NCI-H146 (cell line): ENCODE measurements around the gene CHD9NB.

ENCODE experiments used
- DNase-seq: peaks from one replicate; lab custom pipeline; 2025; lab: John Stamatoyannopoulos, UW

CHD9NB gene

DNA sequence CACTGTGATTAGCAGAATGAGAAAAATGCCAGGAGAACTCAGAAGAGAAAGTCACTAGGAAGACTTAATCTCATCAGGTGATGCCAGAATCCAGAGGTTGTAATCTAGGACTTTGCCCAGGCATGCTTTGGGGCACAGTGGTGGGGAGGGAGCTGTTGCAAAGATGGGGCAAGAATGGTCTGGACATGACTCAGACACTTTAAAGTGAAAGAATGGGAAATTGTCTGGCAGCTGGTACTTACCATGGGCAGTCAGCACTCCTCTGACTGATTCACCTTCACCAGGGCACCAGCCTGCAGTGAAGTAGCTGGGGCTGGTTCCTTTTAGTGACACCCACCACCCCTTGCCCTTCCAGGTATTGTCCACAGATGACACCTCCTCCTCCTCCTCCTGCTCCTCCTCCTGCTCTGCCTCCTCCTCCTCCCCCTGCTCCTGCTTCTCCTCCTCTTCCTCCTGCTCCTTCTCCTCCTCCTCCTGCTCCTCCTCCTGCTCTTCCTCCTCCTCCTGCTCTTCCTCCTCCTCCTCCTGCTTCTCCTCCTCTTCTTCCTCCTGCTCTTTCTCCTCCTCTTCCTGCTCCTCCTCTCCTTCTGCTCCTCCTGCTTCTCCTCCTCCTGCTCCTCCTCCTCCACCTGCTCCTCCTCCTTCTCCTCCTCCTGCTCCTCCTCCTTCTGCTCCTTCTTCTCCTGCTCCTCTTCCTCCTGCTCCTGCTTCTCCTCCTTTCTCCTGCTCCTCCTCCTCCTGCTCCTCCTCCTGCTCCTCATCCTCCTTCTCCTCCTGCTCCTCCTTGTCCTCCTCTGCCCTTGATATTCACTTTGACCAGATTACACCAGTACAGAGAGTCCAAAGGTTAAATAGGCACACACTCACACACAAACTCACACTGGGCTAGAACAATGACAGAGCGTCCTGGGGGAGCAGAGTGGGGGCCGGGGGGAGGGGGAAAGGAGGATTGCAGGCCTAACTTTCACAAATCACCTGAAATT lies at the start of gene CHD9NB:
Gene CHD9NB (minus strand): TSS at position 379 of the 983 bp plus-strand sequence. CDS start 8,739 bp downstream, outside the sequence.
- DNase-seq, result peak; percentile 11

DNA sequence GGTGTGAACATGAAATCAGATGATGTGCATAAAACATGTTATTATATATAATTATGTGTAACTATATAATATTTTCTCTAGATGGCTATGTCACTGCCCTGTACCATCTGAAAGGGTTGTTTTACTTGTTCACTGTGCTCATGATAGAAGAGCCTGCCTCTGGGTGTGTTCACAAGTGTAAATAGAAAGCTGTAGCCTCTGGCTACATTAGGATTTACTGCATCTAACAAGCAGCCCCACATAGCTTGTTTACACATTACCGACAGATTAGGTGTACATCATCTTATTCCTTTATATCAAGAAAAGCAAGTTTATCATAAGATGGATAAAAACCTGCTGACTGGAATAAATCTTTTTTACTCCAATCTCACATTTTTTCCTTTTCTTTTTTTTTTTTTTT lies 48.2 kb upstream of the CHD9NB start:
- peak; percentile 2 for DNase-seq

DNA sequence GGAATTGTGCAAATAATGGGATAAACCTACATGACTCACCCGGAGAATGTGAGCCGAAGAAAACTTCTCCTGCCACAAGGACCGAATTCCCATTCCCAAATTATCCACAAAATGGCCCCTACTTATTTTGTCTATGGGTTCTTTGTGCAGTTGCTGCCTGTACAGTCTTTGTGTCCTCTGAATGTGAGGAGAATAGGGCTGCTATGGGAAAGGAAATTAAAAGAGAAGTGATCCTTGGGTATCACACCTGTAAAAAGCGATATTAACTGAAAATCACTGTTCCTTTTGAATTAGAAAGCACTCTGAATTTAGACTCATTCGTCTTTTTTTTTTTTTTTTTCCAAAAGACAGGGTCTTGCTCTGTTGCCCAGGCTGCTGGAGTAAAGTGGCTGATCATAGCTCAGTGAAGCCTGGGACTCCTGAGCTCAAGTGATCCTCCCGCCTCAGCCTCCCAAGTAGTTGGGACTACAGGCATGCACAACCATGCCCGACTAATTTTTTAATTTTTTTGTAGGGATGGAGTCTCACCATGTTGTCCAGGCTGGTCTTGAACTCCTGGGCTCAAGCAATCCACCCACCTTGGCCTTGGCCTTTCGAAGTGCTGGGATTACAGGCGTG lies 47.5 kb upstream of the CHD9NB start:
- no peak for DNase-seq

DNA sequence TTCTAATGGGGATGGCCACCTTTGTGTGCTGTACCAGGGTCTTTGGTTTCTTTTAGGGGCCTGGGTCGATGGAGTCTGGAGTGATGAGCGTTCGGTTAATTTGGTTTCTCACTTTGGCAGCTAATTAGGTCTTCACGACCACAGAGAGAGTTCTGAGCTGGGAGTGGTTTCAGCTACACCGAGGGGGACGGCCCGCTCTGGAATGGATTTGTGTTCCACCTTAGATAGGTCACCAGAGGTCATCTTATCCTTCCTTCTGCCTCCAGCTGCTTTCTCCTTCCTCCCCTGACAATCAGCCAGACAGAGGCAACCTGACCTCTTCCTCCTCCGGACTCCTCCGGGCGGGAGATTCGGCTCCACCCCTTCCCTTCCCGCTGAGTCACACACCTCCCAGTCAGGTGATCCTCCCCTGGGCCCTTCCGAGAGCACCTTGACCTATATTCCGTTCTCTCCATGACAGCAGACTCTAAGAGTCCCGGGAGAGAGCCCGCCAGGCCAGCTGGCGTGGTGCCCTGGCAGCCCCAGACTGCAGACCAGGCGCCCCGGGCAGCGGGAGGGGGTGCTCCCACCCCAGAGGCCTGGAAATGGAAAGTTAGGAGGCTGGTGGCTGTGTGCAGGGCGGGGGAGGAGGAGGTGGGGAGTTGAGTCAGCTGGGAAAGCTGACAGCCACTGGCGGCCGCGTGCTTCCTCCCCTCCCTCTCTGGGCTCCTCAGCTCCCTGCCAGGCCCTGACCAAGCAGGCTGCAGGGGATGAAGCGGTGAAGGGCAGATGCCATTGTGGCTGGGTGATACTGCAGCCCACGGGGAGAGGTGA lies 46.8 kb upstream of the CHD9NB start:
- DNase-seq, result peak; percentile 91

DNA sequence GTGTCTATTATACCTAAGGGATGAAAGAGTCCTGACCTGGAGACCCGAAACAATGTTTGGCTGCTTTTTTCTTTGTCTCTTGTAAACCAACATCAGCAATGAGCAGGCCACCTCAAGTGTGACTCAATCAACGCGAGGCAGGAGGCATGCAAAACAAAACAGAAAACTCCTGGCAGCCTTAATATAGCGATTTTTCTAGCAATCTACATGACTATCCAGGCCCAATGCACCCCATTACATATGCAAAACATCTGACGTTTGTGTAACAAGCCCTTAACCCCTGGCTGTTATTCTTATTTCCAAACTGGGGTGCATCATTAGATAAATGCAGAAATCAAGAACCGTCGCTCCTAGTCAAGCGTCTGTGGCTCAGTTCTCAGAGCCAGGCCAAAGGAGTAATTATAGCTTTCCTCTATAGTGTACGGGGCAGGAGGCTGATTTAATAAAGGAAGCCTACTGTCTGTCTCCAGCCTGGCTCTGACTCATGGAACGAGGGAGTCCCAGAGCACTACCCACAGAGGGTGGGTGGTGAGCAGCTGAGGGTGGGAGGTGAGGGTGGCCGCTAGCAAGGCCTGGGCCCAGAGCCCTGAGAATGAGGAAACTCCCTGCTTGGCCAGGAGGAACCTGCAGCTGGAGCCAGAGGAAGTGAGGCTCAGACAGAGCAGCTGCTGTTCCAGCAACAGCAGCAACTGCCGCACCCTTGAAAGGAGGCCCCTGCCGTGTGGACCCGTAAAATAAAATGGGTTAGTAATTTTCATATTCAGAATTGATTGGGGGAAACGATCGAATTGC lies 46.0 kb upstream of the CHD9NB start:
- DNase-seq, result peak; percentile 67

DNA sequence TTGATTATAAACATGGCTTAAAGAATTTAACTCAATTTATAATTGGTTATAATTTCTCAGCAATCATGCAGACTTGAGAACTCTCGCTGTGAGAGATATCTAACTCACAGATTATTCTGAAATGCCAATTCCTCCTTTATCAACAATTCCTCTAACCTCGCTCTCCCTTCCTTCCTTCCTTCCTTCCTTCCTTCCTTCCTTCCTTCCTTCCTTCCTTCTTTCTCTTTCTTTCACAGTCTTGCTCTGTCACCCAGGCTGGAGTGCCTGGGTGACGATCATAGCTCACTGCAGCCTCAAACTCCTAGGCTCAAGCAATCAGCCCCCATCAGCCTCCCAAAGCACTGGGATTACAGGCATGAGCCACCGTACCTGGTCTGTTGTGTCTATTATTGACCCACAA lies 44.5 kb upstream of the CHD9NB start:
- DNase-seq, result no peak

DNA sequence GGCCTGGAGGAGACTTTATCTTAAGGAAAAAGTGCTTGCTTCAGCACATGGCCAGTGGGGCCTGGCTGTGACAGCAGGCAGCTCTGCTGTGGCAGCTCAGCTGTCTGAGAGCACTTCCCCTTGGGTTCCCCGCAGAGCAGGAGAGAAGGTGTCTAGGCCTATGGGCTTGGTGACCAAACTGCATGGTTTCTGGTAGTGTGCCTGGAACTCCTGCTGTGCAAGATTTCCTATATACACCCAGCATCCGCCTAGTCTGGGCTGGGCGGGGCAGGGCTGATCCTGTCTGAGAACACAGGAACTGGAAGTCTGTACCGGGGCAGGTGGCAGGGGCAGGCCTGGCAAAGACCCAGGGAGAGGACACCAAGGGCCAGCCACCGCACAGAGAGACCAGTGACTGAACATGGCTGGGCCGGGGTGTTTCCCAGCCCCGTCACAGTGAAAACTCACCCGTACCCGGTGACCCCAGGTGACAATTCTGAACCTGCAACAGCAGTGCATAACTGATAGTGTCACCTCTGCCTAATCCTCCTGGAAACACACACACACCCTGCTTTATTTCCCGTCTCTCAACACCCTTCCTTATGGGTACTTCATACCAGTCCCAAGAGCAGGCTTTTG lies 41.4 kb upstream of the CHD9NB start:
- DNase-seq, result peak; percentile 56

DNA sequence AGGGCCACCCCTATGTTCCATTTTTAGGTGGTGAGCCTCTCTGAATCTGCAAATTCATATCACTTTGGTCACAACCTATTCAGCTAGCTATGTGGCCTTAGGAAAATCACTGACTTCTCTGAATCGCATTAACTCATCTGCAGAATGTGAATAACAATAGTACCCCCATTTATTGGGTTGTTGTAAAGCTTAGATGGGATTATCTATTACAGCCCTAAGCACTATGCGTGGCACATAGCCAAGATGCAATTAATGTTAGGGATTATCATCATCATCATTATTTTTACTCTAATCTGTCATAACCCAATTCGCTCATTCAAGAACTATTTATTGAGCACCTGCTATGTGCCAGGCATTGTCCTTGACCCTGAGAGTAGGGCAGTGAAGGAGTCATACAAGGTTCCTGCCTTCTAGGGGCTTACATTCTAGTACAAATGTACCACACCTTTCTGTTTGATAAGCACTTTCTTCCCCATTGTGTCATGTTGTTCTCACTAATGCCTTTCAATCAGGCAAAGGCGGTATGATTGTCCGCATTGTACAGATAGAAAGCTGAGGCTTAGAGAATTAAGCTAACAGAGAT lies 40.6 kb upstream of the CHD9NB start:
- no peak for DNase-seq

DNA sequence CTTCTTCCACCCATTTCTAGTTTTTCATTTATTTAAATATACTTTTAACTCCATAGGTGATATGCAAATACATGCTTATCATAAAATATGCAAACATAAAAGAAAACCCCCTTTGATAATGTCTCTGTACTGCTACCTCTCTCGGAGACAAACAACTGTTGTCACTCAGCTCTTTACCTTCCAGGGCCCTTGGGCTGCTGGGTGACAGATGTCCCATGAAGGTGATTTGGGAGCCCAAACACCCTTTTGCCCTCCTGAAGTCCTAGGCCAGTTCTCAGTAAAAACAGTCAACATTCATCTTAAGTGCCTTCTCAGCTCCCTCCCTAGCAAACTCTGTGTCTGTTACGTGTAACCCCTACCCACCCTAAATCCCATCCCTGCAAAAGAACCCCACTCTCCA lies 39.6 kb upstream of the CHD9NB start:
- DNase-seq, result no peak

DNA sequence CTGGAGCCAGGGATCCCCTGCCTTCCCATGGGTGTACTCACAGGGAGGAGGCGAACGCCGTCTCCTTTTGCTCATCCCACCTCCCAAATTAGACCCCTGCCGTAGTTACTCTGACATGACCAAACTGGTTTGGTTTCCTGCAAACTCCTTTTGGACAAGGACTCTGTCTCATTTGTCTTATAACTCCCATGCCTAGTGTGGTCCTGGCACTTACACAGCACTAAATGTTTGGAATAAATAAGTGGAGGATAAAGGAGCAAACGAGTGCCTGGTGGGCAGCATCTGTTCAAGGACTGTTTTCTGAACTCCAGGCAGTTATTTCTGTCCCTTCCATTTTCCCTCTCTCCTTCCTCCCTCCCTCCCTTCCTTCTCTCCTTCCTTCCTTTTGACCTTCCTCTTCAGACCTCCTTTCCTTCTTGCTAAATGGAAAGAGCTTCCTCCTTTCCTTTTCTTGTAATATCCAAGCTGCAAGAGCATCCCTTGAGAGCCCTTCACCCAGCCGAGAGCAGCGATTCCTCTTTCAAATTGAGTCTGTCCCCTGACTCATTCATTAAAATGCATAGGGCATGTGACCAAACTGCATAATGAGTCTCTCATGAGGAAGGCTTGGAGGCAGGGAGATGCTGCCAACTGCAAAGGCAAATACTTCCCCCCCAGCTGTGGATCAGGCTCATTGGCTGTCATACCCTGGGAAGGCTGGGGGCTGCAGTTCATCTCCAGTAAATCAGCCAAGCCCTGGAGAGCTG lies 38.9 kb upstream of the CHD9NB start:
- DNase-seq, result peak; percentile 18

DNA sequence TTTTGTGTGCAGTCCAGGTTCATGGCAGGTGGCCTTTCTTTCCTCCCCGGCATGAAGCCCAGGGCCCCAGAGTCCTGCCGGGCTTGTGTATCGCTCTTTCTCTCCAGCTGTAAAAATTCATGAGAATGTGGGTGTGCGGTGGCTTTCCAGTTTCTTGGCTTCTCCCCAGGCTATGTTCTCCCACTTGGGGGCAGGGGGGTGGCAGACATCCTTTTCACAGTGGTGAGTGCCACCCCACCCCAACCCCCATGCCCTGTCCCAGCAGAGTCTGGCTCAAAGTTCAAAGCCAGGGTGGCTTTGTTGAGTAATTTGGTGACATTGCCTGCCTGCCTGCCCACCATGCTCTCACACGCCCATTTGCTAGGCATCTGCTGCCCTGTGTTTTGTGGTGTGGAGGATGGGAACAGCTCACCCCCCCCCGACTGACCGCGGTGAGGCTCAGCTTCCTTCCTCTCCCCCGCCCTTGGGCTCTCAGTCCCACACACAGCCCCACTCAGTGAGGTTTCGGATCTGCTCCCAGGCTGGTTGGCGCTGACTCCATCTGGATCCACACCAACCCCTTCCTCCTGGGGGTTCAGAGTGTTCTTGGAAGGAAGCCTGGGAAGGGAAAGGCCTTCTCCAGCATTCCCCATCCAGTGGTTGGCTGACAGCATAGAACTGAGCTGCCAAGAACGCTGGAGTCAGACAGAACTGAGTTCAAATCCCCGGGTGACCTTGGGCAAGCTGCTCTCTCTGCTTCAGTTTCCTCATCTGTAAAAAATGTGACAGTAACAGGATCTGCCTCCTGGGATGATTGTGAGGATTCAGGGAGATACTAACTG lies 38.1 kb upstream of the CHD9NB start:
- peak; percentile 43 for DNase-seq

DNA sequence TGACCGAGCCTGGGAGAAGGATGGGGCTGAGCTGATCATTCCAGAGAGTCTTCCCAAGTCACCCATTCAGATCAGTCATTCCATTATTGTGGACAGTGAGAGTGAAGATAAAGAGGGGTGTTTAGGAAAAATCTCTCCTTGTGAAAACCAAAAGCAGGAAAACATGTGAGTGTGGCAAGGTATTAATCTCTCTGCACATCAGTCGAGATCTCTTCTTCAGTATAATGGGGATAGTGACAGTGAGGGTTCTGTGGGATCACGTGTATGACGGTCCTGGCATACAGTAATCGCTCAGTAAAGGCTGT lies 37.5 kb upstream of the CHD9NB start:
- no peak for DNase-seq

DNA sequence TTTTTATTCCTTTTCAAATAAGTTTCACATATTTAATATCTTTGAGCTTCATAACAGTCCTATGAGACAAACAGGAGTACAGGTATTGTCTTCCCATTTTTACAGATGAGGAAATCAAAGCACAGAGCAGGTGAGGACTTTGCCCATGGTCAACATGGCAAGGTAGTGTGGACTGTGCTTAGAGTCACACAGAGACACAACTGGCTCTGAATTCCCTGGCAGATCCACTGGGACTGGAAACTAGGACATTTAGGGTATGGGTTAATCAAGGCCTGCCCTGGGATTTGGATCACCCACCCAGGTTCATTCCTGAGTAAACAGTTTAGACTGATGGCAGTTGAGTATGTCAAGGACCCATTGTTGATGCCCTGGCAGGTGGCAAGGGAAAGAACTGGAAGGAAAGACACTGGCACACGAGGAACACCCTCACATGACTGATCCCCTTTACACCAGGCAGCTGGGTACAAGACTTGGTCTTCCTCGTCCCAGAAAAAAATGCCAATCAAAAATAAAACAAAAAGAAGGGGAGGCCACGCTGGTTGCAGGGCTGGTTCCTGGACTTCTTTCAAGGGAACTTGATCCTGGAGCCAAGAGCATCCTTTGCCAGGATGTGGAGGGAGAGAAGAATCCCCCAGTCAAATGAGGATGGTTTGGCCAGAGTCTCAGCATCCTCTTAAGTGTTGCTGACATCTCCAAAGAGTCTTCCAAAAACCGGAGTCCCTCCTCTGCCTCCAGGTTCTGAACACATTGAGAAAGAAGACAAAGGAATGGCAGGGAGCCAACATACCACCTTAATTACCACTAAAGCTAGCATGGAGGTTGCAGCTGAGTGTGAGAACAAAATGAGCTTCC lies 37.0 kb upstream of the CHD9NB start:
- peak; percentile 43 for DNase-seq

DNA sequence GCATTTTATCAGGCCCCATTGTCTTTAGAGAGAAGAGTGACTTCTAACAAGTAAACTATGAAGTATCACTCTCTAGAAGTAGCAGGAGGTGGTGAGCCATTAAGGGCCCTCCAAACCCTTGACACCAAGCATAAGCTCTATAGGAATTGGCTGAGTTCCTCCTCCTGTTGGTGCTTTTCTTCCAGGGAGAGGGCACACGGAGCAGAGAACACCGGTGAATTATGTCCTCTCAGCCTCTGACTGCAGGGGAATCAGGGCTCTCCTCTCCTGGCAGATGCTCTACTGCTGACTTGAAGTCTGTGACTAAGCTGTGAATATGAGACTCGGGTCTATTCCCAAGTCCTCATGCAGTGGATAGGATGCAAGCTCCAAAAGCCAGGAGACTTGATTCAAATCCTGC lies 34.4 kb upstream of the CHD9NB start:
- DNase-seq, result no peak

DNA sequence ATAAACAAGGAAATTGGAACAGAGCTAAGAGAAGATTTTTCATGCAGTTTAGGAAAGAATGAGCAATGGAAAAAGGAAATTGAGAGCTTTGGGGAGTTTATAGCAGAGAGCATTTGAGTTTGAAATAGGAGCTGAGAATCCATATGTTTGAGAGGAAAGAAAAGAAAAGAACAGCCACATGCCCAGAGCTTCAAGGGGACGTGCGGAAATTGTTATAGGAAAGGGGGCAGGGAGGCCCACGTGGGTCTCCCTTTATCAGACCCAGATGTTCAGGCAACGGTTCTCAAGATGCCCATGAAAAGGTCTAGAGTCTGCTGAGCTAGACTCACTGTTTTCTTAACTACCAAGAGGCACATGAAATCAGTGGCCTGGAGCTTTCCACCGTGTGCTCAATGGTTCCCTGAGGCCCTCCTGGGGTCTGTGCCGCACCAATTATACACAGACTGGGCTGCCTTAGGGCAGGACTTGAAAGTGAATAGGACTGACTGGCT lies 33.3 kb upstream of the CHD9NB start:
- DNase-seq, result peak; percentile 19

DNA sequence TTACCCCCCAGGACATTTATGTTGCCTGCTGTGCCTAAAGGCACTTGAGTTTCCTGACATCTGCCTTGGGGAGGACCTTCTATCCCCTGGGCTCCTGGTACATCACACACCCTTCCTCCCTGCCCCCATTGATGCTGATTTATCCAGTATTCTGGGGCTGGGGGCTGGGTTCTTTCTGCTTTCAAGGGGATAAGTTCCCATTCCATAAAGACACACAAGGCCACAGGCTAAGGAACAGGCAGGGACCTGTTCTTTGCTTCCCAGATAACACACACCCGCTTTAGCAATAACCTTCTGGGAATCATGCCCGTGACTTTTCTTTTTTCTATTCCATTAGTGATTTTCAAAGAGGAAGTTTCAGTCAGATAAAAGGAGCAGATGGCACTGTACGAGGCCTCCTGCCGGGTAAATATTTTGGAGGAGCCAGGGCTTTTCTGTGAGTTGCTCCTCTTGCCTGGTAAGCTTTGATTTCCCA lies 32.7 kb upstream of the CHD9NB start:
- DNase-seq, result peak; percentile 10

DNA sequence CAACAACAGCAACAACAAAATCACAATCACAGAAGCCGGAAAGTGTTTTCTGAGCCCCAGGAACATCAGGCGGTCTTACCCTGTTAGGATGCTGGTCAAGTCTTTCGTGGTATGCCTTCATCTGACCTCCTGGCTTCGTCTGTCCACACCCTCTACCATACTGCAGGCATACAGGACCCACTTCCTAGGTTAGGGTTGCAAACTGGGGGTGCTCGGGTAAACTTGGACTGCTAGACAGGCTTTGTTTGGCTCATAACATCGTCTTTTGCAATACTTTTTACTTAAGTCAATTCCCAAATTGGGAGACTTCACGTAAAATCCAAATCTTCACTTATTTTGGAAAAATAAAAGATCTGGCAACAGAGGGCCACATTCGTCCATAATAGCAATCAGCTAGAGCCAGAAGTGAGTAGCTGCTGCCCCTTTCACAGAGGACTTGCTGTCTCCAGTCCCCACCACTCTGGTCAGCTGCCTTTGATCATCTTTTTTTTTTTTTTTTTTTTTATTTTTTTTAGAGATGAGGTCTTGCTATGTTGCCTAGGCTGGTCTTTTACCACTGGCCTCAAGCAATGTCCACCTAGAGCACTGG lies 32.1 kb upstream of the CHD9NB start:
- DNase-seq, result no peak

DNA sequence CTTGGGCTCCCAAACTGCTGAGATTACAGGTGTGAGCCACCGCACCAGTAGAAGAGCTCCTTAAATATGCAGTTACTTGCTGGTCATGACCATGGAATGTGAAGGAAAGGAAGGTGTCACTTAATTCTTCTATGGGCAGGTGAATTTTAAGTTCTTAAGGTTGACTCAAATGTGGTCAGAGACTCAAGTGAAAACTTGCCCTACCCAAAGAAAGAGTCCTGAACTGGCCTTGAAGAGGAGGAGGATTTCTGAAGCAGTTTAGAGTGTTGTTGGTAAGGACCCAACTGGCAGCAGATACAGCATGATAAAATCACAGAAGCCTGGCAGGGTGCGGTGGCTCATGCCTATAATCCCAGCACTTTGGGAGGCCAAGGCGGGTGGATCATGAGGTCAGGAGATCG lies 31.4 kb upstream of the CHD9NB start:
- DNase-seq, result no peak
